ENCODE measurements around the gene ETHE1.
"Not testable (repeated sequence)": the region's sequence is repeated elsewhere in the genome, so short reads cannot be mapped to it uniquely, and the experiment has no call there.

Gene ETHE1

GRCh38 chr19:43533546-43534304, 6.7 kb upstream of the ETHE1 start:
- no peaks in the 10 kb centered on the region for H3K27me3 ChIP-seq (ENCODE audit: low read depth, low read length)
- peak overlapping the region; percentile 69 to 80 for H3K4me3 ChIP-seq (ENCODE audit: low read depth in 1 of 2, low read length in 2 of 2)
- peak overlapping the region; percentile 85 for H3K27ac ChIP-seq (ENCODE audit: low read length)
- H3K9me3 ChIP-seq (ENCODE audit: control insufficient read depth in 1 of 2, low read length in 2 of 2), result peaks cover 0 to 3% of the 10 kb centered on the region in 2 donors
- H3K4me1 ChIP-seq (ENCODE audit: control insufficient read depth in 1 of 2, insufficient read depth in 2 of 2, low read length in 2 of 2), result peaks cover 0 to 7% of the 10 kb centered on the region in 2 donors
- H3K36me3 ChIP-seq (ENCODE audit: control insufficient read depth in 1 of 2, insufficient read depth in 2 of 2, low read length in 2 of 2), result peaks cover 4 to 6% of the 10 kb centered on the region in 2 donors

GRCh38 chr19:43532962-43533545, 6.1 kb upstream of the ETHE1 start, which contains the start of gene ZNF575:
Gene ZNF575 (plus strand): TSS chr19:43533188. CDS start chr19:43534423, 1,235 bp downstream.
- Histone ChIP-seq H3K4me3 (ENCODE audit: low read depth in 1 of 2, low read length in 2 of 2) (peak within 1 kb of the TSS; percentile 69 to 80), H3K9me3 (ENCODE audit: control insufficient read depth in 1 of 2, low read length in 2 of 2) (no peaks in the 10 kb centered on the region), H3K27ac (ENCODE audit: low read length) (peak within 1 kb of the TSS; percentile 85), H3K27me3 (ENCODE audit: low read depth, low read length) (no peaks in the 10 kb centered on the region), H3K36me3 (ENCODE audit: control insufficient read depth in 1 of 2, insufficient read depth in 2 of 2, low read length in 2 of 2) (no peaks in the 10 kb centered on the region), H3K4me1 (ENCODE audit: control insufficient read depth in 1 of 2, insufficient read depth in 2 of 2, low read length in 2 of 2) (peaks cover 0 to 7% of the 10 kb centered on the region in 2 donors)

- H3K36me3 ChIP-seq (ENCODE audit: control insufficient read depth in 1 of 2, insufficient read depth in 2 of 2, low read length in 2 of 2), result no peaks in the 10 kb centered on the region
- H3K4me3 ChIP-seq (ENCODE audit: low read depth in 1 of 2, low read length in 2 of 2), result peak overlapping the region; percentile 69 to 80
- peaks cover 0 to 7% of the 10 kb centered on the region in 2 donors for H3K4me1 ChIP-seq (ENCODE audit: control insufficient read depth in 1 of 2, insufficient read depth in 2 of 2, low read length in 2 of 2)
- H3K9me3 ChIP-seq (ENCODE audit: control insufficient read depth in 1 of 2, low read length in 2 of 2), result no peaks in the 10 kb centered on the region
- H3K27ac ChIP-seq (ENCODE audit: low read length), result peak overlapping the region; percentile 67
- no peaks in the 10 kb centered on the region for H3K27me3 ChIP-seq (ENCODE audit: low read depth, low read length)
Measured at GRCh38 chr19:43532571-43532961, 5.6 kb upstream of the ETHE1 start.

GRCh38 chr19:43527860-43528622, 1.0 kb upstream of the ETHE1 start:
- peaks cover 9 to 25% of the 10 kb centered on the region in 2 donors for H3K4me1 ChIP-seq (ENCODE audit: control insufficient read depth in 1 of 2, insufficient read depth in 2 of 2, low read length in 2 of 2)
- H3K4me3 ChIP-seq (ENCODE audit: low read depth in 1 of 2, low read length in 2 of 2), result no peak overlapping the region
- no peaks in the 10 kb centered on the region for H3K27me3 ChIP-seq (ENCODE audit: low read depth, low read length)
- no peaks in the 10 kb centered on the region for H3K9me3 ChIP-seq (ENCODE audit: control insufficient read depth in 1 of 2, low read length in 2 of 2)
- H3K36me3 ChIP-seq (ENCODE audit: control insufficient read depth in 1 of 2, insufficient read depth in 2 of 2, low read length in 2 of 2), result no peaks in the 10 kb centered on the region
- no peak overlapping the region for H3K27ac ChIP-seq (ENCODE audit: low read length)

GRCh38 chr19:43525836-43526771, 897 bp downstream of the ETHE1 start:
- Histone ChIP-seq H3K27me3 (ENCODE audit: low read depth, low read length) (no peaks in the 10 kb centered on the region), H3K9me3 (ENCODE audit: control insufficient read depth in 1 of 2, low read length in 2 of 2) (no peaks in the 10 kb centered on the region), H3K27ac (ENCODE audit: low read length) (peak overlapping the region; percentile 76), H3K4me3 (ENCODE audit: low read depth in 1 of 2, low read length in 2 of 2) (peak overlapping the region; percentile 90 to 98), H3K36me3 (ENCODE audit: control insufficient read depth in 1 of 2, insufficient read depth in 2 of 2, low read length in 2 of 2) (peaks cover 0 to 5% of the 10 kb centered on the region in 2 donors), H3K4me1 (ENCODE audit: control insufficient read depth in 1 of 2, insufficient read depth in 2 of 2, low read length in 2 of 2) (peaks cover 9 to 19% of the 10 kb centered on the region in 2 donors)

- H3K4me1 ChIP-seq (ENCODE audit: control insufficient read depth in 1 of 2, insufficient read depth in 2 of 2, low read length in 2 of 2), result peaks cover 9 to 19% of the 10 kb centered on the region in 2 donors
Measured at GRCh38 chr19:43524922-43525835, 1.8 kb downstream of the ETHE1 start.

GRCh38 chr19:43523696-43524095, 3.3 kb downstream of the ETHE1 start:
- not testable (repeated sequence) for H3K9me3 ChIP-seq (ENCODE audit: control insufficient read depth in 1 of 2, low read length in 2 of 2); H3K36me3 ChIP-seq (ENCODE audit: control insufficient read depth in 1 of 2, insufficient read depth in 2 of 2, low read length in 2 of 2); H3K27ac ChIP-seq (ENCODE audit: low read length); H3K27me3 ChIP-seq (ENCODE audit: low read depth, low read length); H3K4me3 ChIP-seq (ENCODE audit: low read depth in 1 of 2, low read length in 2 of 2)
- peaks cover 9 to 24% of the 10 kb centered on the region in 2 donors for H3K4me1 ChIP-seq (ENCODE audit: control insufficient read depth in 1 of 2, insufficient read depth in 2 of 2, low read length in 2 of 2)

More at GRCh38 chr19:43524922-43525835, 1.8 kb downstream of the ETHE1 start:
- no peaks in the 10 kb centered on the region for H3K27me3 ChIP-seq (ENCODE audit: low read depth, low read length)
- H3K27ac ChIP-seq (ENCODE audit: low read length), result peak overlapping the region; percentile 76
- H3K4me3 ChIP-seq (ENCODE audit: low read depth in 1 of 2, low read length in 2 of 2), result peak overlapping the region; percentile 90 to 98
- H3K9me3 ChIP-seq (ENCODE audit: control insufficient read depth in 1 of 2, low read length in 2 of 2), result no peaks in the 10 kb centered on the region
- peaks cover 0 to 5% of the 10 kb centered on the region in 2 donors for H3K36me3 ChIP-seq (ENCODE audit: control insufficient read depth in 1 of 2, insufficient read depth in 2 of 2, low read length in 2 of 2)

- peaks cover 0 to 5% of the 10 kb centered on the region in 2 donors for H3K36me3 ChIP-seq (ENCODE audit: control insufficient read depth in 1 of 2, insufficient read depth in 2 of 2, low read length in 2 of 2)
- H3K27me3 ChIP-seq (ENCODE audit: low read depth, low read length), result no peaks in the 10 kb centered on the region
- H3K4me1 ChIP-seq (ENCODE audit: control insufficient read depth in 1 of 2, insufficient read depth in 2 of 2, low read length in 2 of 2), result peaks cover 9 to 24% of the 10 kb centered on the region in 2 donors
- no peak overlapping the region for H3K27ac ChIP-seq (ENCODE audit: low read length)
- H3K4me3 ChIP-seq (ENCODE audit: low read depth in 1 of 2, low read length in 2 of 2), result no peak overlapping the region
- no peaks in the 10 kb centered on the region for H3K9me3 ChIP-seq (ENCODE audit: control insufficient read depth in 1 of 2, low read length in 2 of 2)
Measured at GRCh38 chr19:43522929-43523328, 4.1 kb downstream of the ETHE1 start.

- Histone ChIP-seq H3K4me3 (ENCODE audit: low read depth in 1 of 2, low read length in 2 of 2) (no peak overlapping the region), H3K27me3 (ENCODE audit: low read depth, low read length) (no peaks in the 10 kb centered on the region), H3K9me3 (ENCODE audit: control insufficient read depth in 1 of 2, low read length in 2 of 2) (no peaks in the 10 kb centered on the region), H3K4me1 (ENCODE audit: control insufficient read depth in 1 of 2, insufficient read depth in 2 of 2, low read length in 2 of 2) (peaks cover 0 to 8% of the 10 kb centered on the region in 2 donors), H3K36me3 (ENCODE audit: control insufficient read depth in 1 of 2, insufficient read depth in 2 of 2, low read length in 2 of 2) (peaks cover 0 to 5% of the 10 kb centered on the region in 2 donors), H3K27ac (ENCODE audit: low read length) (no peak overlapping the region)
Measured at GRCh38 chr19:43519436-43520088, 7.4 kb downstream of the ETHE1 start.
